ENCODE measurements around the gene SUMO3. TPM values are rescaled to one million over a fixed set of nuclear protein-coding genes. Genes with fewer than 3 reads are reported as not detected.
A peak's percentile ranks its signal among the peaks of the same experiment; 100 is the strongest.

SUMO3 gene
- total and polyA plus RNA-seq, 2 of the 13 experiments (the other 11 are each of a cell fraction or from before 2014, with no cell fraction given): 51.4 to 92.4 TPM

GRCh38 chr21:44792702-44793591 is 24.9 kb downstream of the SUMO3 start (continued):
- TF ChIP-seq SIN3B (IDR thresholded peaks at IDR 0.05; ENCODE audit: low read length): no peak
- no peak for TF ChIP-seq GMEB1 (CRISPR knock-in tag; IDR thresholded peaks at IDR 0.05; ENCODE audit: borderline replicate concordance)
- TF ChIP-seq ZNF777 (CRISPR knock-in tag; IDR thresholded peaks at IDR 0.05): no peak
- 0 out of 2 replicates have a peak, but pooled peaks have one; percentile 19 for TF ChIP-seq ERF (CRISPR knock-in tag; IDR thresholded peaks at IDR 0.05)
- peak; percentile 69 for TF ChIP-seq SMC3 (IDR thresholded peaks at IDR 0.05; ENCODE audit: low read length)
- TF ChIP-seq SSRP1 (CRISPR knock-in tag; IDR thresholded peaks at IDR 0.05): no peak
- TF ChIP-seq CEBPG (CRISPR knock-in tag; IDR thresholded peaks at IDR 0.05): no peak
- no peak for TF ChIP-seq TRAFD1 (CRISPR knock-in tag; IDR thresholded peaks at IDR 0.05; ENCODE audit: borderline replicate concordance)
- no peak for TF ChIP-seq SIX4 (CRISPR knock-in tag; IDR thresholded peaks at IDR 0.05)
- TF ChIP-seq GATAD2A (CRISPR knock-in tag; IDR thresholded peaks at IDR 0.05): peak; percentile 28; the same call in 1 of the 2 replicates
- TF ChIP-seq THAP11 (CRISPR knock-in tag; IDR thresholded peaks at IDR 0.05): 0 out of 2 replicates have a peak, but pooled peaks have one; percentile 19
- TF ChIP-seq ZBTB33 (CRISPR knock-in tag; IDR thresholded peaks at IDR 0.05): peak; percentile 24; the same call in 1 of the 2 replicates
- no peak for TF ChIP-seq NFYB (CRISPR knock-in tag; IDR thresholded peaks at IDR 0.05)
- no peak for TF ChIP-seq ZNF326 (CRISPR knock-in tag; IDR thresholded peaks at IDR 0.05; ENCODE audit: borderline replicate concordance)
- TF ChIP-seq TCF12 (IDR thresholded peaks at IDR 0.05): no peak
- no peak for TF ChIP-seq TCF12 (CRISPR knock-in tag; IDR thresholded peaks at IDR 0.05)
- no peak for TF ChIP-seq SETDB1 (CRISPR knock-in tag; IDR thresholded peaks at IDR 0.05; ENCODE audit: borderline replicate concordance)
- no peak for TF ChIP-seq ZFP90 (CRISPR knock-in tag; IDR thresholded peaks at IDR 0.05; ENCODE audit: borderline replicate concordance)
- TF ChIP-seq RXRB (CRISPR knock-in tag; IDR thresholded peaks at IDR 0.05; ENCODE audit: borderline replicate concordance): peak; percentile 25; the same call in 1 of the 2 replicates
- no peak for TF ChIP-seq ZNF253 (CRISPR knock-in tag; IDR thresholded peaks at IDR 0.05; ENCODE audit: borderline replicate concordance)
- TF ChIP-seq STAG1 (CRISPR knock-in tag; IDR thresholded peaks at IDR 0.05): peak; percentile 84
- TF ChIP-seq, protein P1, sequence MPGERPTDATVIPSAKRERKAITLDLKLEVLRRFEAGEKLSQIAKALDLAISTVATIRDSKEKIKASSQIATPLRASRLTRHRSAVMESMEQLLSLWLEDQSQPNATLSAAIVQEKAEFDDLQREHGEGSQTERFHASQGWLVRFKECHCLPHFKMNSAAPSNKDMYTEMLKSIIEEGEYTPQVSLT (CRISPR knock-in tag; IDR thresholded peaks at IDR 0.05; ENCODE audit: borderline replicate concordance, low read depth): no peak
- TF ChIP-seq, protein P2, sequence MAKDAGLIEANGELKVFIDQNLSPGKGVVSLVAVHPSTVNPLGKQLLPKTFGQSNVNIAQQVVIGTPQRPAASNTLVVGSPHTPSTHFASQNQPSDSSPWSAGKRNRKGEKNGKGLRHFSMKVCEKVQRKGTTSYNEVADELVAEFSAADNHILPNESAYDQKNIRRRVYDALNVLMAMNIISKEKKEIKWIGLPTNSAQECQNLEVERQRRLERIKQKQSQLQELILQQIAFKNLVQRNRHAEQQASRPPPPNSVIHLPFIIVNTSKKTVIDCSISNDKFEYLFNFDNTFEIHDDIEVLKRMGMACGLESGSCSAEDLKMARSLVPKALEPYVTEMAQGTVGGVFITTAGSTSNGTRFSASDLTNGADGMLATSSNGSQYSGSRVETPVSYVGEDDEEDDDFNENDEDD (CRISPR knock-in tag; IDR thresholded peaks at IDR 0.05; ENCODE audit: borderline replicate concordance): peak; percentile 30; the same call in 1 of the 2 replicates
- no peak for TF ChIP-seq HDAC1 (CRISPR knock-in tag; IDR thresholded peaks at IDR 0.05)
- no peak for TF ChIP-seq HMG20B (CRISPR knock-in tag; conservative IDR thresholded peaks at IDR 0.05)
